Measurements from ENCODE around the gene NSMF. TPM values are rescaled to one million over a fixed set of nuclear protein-coding genes. Genes with fewer than 3 reads are reported as not detected.

The NSMF gene
- total RNA-seq, 3 donors from 2014 or later (not counting 1 experiment from before 2014, with no cell fraction given) = 78.1 to 111 (median 87.8) TPM

- Mint-ChIP-seq H3K27me3 (ENCODE audit: low read depth in 2 of 2) (no peaks in the 10 kb centered on the region), H3K9me3 (no peaks in the 10 kb centered on the region), H3K36me3 (no peaks in the 10 kb centered on the region), H3K4me1 (peaks cover 0 to 11% of the 10 kb centered on the region in 2 donors), H3K27ac (no peak overlapping the region), H3K4me3 (no peak overlapping the region)
- no peak overlapping the region for H3K27ac ChIP-seq (ENCODE audit: low read length)
- no peak for ATAC-seq
- H3K36me3 ChIP-seq (ENCODE audit: control insufficient read depth, insufficient read depth, low read length) = no peaks in the 10 kb centered on the region
- DNase-seq = no peak
- 93% methylated on average over 41 of the region's 41 CpGs for WGBS (ENCODE audit: insufficient coverage)
- TF ChIP-seq, protein P1, sequence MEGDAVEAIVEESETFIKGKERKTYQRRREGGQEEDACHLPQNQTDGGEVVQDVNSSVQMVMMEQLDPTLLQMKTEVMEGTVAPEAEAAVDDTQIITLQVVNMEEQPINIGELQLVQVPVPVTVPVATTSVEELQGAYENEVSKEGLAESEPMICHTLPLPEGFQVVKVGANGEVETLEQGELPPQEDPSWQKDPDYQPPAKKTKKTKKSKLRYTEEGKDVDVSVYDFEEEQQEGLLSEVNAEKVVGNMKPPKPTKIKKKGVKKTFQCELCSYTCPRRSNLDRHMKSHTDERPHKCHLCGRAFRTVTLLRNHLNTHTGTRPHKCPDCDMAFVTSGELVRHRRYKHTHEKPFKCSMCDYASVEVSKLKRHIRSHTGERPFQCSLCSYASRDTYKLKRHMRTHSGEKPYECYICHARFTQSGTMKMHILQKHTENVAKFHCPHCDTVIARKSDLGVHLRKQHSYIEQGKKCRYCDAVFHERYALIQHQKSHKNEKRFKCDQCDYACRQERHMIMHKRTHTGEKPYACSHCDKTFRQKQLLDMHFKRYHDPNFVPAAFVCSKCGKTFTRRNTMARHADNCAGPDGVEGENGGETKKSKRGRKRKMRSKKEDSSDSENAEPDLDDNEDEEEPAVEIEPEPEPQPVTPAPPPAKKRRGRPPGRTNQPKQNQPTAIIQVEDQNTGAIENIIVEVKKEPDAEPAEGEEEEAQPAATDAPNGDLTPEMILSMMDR (IDR thresholded peaks at IDR 0.05) = no peak
- no peaks in the 10 kb centered on the region for H3K9me3 ChIP-seq (ENCODE audit: control insufficient read depth, insufficient read depth, low read length)
- intact Hi-C loops (cut with micrococcal nuclease) = no loop called here
- H3K27me3 ChIP-seq (ENCODE audit: control insufficient read depth, insufficient read depth, low read length) = no peaks in the 10 kb centered on the region
- H3K4me1 ChIP-seq (ENCODE audit: control insufficient read depth, insufficient read depth, low read length) = no peaks in the 10 kb centered on the region
- H3K4me3 ChIP-seq (ENCODE audit: low read length) = no peak overlapping the region
These were observed 28.6 kb upstream of the NSMF start for GRCh38 chr9:137487454-137488326.

DNA sequence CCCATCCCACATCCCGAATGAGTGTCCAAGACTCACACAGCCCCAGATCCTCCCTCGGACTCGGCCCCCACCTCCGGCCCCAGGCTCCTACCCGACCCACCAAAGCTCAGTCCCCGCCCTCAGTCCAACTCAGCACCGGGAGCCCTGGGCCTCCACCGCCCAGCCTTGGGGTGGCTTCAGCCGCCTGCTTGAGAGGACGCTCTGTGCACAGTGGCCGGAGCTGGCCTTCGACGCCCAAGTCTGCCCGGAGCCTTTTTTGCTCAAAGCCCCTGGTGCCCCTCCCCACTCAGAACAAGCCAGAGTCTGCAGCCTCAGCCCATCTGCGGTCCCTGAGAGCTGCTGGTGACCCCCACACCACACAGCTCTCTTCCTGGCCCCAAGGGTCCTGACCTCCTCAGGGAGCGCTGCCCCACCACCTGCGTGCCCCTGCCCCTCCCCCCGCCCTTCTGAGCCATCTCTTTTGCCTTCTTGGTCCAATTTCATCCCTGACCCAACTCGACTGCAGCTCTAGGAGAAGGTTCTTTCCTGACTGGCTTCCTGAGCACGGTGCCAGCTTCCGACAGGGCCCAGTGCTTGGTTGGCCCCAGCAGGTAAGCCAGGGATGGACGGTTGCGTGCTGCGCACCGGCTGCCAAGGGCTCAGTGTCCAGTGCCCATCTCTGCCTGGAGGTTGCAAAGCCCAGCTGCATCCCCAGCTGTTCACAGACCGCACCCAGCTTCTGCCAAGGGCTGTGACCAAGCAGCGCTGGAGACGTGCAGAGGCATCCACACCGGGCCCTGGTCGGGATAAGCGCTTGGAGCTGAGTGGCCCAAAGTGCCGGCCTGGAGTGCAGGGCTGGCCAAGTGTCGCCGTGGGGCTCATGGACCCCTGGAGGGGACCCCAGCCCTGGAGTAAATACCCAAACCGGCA is 27.7 kb upstream of the NSMF start:
- no peak overlapping the region for H3K27ac Mint-ChIP-seq

DNA sequence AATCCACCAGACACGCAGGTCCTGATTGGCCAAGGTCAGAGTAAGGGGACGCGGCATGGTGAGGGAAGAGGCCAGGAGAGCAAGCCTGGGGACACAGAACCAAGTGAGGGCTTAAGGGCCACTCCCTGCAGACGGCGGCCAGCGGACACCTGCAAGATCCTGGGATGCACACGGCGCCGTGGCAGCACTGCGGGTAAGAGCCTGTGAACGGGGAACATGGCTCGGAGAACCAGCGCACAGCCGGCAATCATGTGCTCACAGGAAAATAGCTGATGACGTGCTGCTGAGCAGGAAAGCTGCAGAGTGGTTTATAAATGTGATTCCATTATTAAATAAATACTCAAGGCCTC is 27.0 kb upstream of the NSMF start:
- whole genome bisulfite sequencing (ENCODE audit: insufficient coverage) = 91% methylated on average over 15 of the region's 15 CpGs
- H3K27me3 Mint-ChIP-seq (ENCODE audit: low read depth in 2 of 2) = no peaks in the 10 kb centered on the region
- no peaks in the 10 kb centered on the region for H3K9me3 ChIP-seq (ENCODE audit: control insufficient read depth, insufficient read depth, low read length)
- H3K4me1 Mint-ChIP-seq = peaks cover 0 to 2% of the 10 kb centered on the region in 2 donors
- intact Hi-C loops (cut with micrococcal nuclease) = no loop called here
- H3K27ac ChIP-seq (ENCODE audit: low read length) = no peak overlapping the region
- no peaks in the 10 kb centered on the region for H3K27me3 ChIP-seq (ENCODE audit: control insufficient read depth, insufficient read depth, low read length)
- no peaks in the 10 kb centered on the region for H3K4me1 ChIP-seq (ENCODE audit: control insufficient read depth, insufficient read depth, low read length)
- H3K36me3 ChIP-seq (ENCODE audit: control insufficient read depth, insufficient read depth, low read length) = no peaks in the 10 kb centered on the region
- no peak overlapping the region for H3K27ac Mint-ChIP-seq
- ATAC-seq (no peak), DNase-seq (no peak)
- H3K36me3 Mint-ChIP-seq = no peaks in the 10 kb centered on the region
- TF ChIP-seq, protein P1 (IDR thresholded peaks at IDR 0.05) = no peak
- H3K9me3 Mint-ChIP-seq = no peaks in the 10 kb centered on the region
- H3K4me3 ChIP-seq (ENCODE audit: low read length) = no peak overlapping the region
- H3K4me3 Mint-ChIP-seq = no peak overlapping the region

More for the DNA sequence above, 27.7 kb upstream of the NSMF start:
- no peaks in the 10 kb centered on the region for H3K9me3 ChIP-seq (ENCODE audit: control insufficient read depth, insufficient read depth, low read length)
- Mint-ChIP-seq H3K9me3 (no peaks in the 10 kb centered on the region), H3K4me3 (no peak overlapping the region), H3K36me3 (no peaks in the 10 kb centered on the region), H3K27me3 (ENCODE audit: low read depth in 2 of 2) (no peaks in the 10 kb centered on the region), H3K4me1 (peaks cover 0 to 9% of the 10 kb centered on the region in 2 donors)
- 93% methylated on average over 35 of the region's 35 CpGs for WGBS (ENCODE audit: insufficient coverage)
- no peaks in the 10 kb centered on the region for H3K27me3 ChIP-seq (ENCODE audit: control insufficient read depth, insufficient read depth, low read length)
- ATAC-seq = no peak
- H3K27ac ChIP-seq (ENCODE audit: low read length) = no peak overlapping the region
- no peak for DNase-seq
- no peaks in the 10 kb centered on the region for H3K4me1 ChIP-seq (ENCODE audit: control insufficient read depth, insufficient read depth, low read length)
- intact Hi-C loops (cut with micrococcal nuclease) = no loop called here
- H3K36me3 ChIP-seq (ENCODE audit: control insufficient read depth, insufficient read depth, low read length) = no peaks in the 10 kb centered on the region
- no peak overlapping the region for H3K4me3 ChIP-seq (ENCODE audit: low read length)
- TF ChIP-seq, protein P1 (IDR thresholded peaks at IDR 0.05) = no peak
